ENCODE results near the gene ERVH48-1.
"Not testable (repeated sequence)": the region's sequence is repeated elsewhere in the genome, so short reads cannot be mapped to it uniquely, and the experiment has no call there.

Gene ERVH48-1

GRCh38 chr21:42918291-42918690 is 7.1 kb downstream of the ERVH48-1 start:
- Histone ChIP-seq H3K9me3 (replicated peaks; ENCODE audit: insufficient read depth, low read length) (no peaks in the 10 kb centered on the region), H2AFZ (ENCODE audit: low read length) (no peak overlapping the region), H3K4me3 (ENCODE audit: low read length) (no peak overlapping the region), H3K36me3 (replicated peaks; ENCODE audit: insufficient read depth, low read length) (no peaks in the 10 kb centered on the region), H3K4me2 (ENCODE audit: low read depth, low read length) (no peak overlapping the region), H3K9ac (ENCODE audit: low read length) (no peak overlapping the region), H3K79me2 (ENCODE audit: low read length) (no peaks in the 10 kb centered on the region), H3K27ac (ENCODE audit: low read length) (no peak overlapping the region), H3K27me3 (replicated peaks; ENCODE audit: insufficient read depth, low read length) (no peaks in the 10 kb centered on the region), H3K4me1 (ENCODE audit: low read length) (no peaks in the 10 kb centered on the region), H3F3A (ENCODE audit: insufficient read depth, low read length) (no peaks in the 10 kb centered on the region), H3K9me2 (replicated peaks; ENCODE audit: insufficient read depth, low read length) (no peaks in the 10 kb centered on the region), H4K20me1 (ENCODE audit: insufficient read depth, low read length) (no peaks in the 10 kb centered on the region)
- no peak for DNase-seq
- no peak for TF ChIP-seq EZH2 (optimal IDR thresholded peaks at IDR 0.05; ENCODE audit: low read depth, low read length)

- Histone ChIP-seq H3K4me3 (ENCODE audit: low read length) (no peak overlapping the region), H3K4me2 (ENCODE audit: low read depth, low read length) (no peak overlapping the region), H3K27me3 (replicated peaks; ENCODE audit: insufficient read depth, low read length) (no peaks in the 10 kb centered on the region), H3K9me2 (replicated peaks; ENCODE audit: insufficient read depth, low read length) (no peaks in the 10 kb centered on the region), H3K27ac (ENCODE audit: low read length) (no peak overlapping the region), H3K36me3 (replicated peaks; ENCODE audit: insufficient read depth, low read length) (peaks cover 7% of the 10 kb centered on the region), H2AFZ (ENCODE audit: low read length) (no peak overlapping the region), H4K20me1 (ENCODE audit: insufficient read depth, low read length) (no peaks in the 10 kb centered on the region), H3K9me3 (replicated peaks; ENCODE audit: insufficient read depth, low read length) (no peaks in the 10 kb centered on the region), H3K9ac (ENCODE audit: low read length) (no peak overlapping the region), H3K79me2 (ENCODE audit: low read length) (no peaks in the 10 kb centered on the region), H3F3A (ENCODE audit: insufficient read depth, low read length) (no peaks in the 10 kb centered on the region), H3K4me1 (ENCODE audit: low read length) (no peaks in the 10 kb centered on the region)
- TF ChIP-seq EZH2 (optimal IDR thresholded peaks at IDR 0.05; ENCODE audit: low read depth, low read length) = no peak
- no peak for TF ChIP-seq EZH2phosphoT487 (IDR thresholded peaks at IDR 0.05; ENCODE audit: low read length)
- no peak for TF ChIP-seq CTCF (IDR thresholded peaks at IDR 0.05; ENCODE audit: low read length)
- DNase-seq = no peak
Observed at GRCh38 chr21:42913476-42913875, 12.0 kb downstream of the ERVH48-1 start.

GRCh38 chr21:42911920-42912319 is 13.5 kb downstream of the ERVH48-1 start:
- not testable (repeated sequence) for H3K27ac ChIP-seq (ENCODE audit: low read length)

DNA sequence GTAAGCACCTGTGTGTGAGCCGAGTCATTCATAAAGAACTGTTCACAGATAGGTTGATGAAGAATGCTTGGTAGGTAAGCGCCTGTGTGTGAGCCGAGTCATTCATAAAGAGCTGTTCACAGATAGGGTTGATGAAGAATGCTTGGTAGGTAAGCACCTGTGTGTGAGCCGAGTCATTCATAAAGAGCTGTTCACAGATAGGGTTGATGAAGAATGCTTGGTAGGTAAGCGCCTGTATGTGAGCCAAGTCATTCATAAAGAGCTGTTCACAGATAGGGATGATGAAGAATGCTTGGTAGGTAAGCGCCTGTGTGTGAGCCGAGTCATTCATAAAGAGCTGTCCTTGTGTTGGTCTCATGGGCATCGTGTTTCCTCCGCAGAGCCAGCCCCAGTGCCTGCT is 16.9 kb downstream of the ERVH48-1 start:
- not testable (repeated sequence) for H3K9me3 ChIP-seq (replicated peaks; ENCODE audit: insufficient read depth, low read length); H4K20me1 ChIP-seq (ENCODE audit: insufficient read depth, low read length); H3F3A ChIP-seq (ENCODE audit: insufficient read depth, low read length); H3K27ac ChIP-seq (ENCODE audit: low read length); H3K9ac ChIP-seq (ENCODE audit: low read length); H3K27me3 ChIP-seq (replicated peaks; ENCODE audit: insufficient read depth, low read length); H3K4me3 ChIP-seq (ENCODE audit: low read length); H3K4me2 ChIP-seq (ENCODE audit: low read depth, low read length); DNase-seq; H2AFZ ChIP-seq (ENCODE audit: low read length); H3K9me2 ChIP-seq (replicated peaks; ENCODE audit: insufficient read depth, low read length); H3K4me1 ChIP-seq (ENCODE audit: low read length)
- Histone ChIP-seq H3K79me2 (ENCODE audit: low read length) (peaks cover 14% of the 10 kb centered on the region; the same call in 1 of the 2 replicates), H3K36me3 (replicated peaks; ENCODE audit: insufficient read depth, low read length) (peaks cover 16% of the 10 kb centered on the region)

More at GRCh38 chr21:42911920-42912319, 13.5 kb downstream of the ERVH48-1 start:
- H2AFZ ChIP-seq (ENCODE audit: low read length); H3K4me1 ChIP-seq (ENCODE audit: low read length); H3K27me3 ChIP-seq (replicated peaks; ENCODE audit: insufficient read depth, low read length); H3K9me3 ChIP-seq (replicated peaks; ENCODE audit: insufficient read depth, low read length); H3K9ac ChIP-seq (ENCODE audit: low read length); H3K79me2 ChIP-seq (ENCODE audit: low read length); H3K4me3 ChIP-seq (ENCODE audit: low read length); H3K4me2 ChIP-seq (ENCODE audit: low read depth, low read length); DNase-seq; H3K36me3 ChIP-seq (replicated peaks; ENCODE audit: insufficient read depth, low read length); H4K20me1 ChIP-seq (ENCODE audit: insufficient read depth, low read length); H3K9me2 ChIP-seq (replicated peaks; ENCODE audit: insufficient read depth, low read length); H3F3A ChIP-seq (ENCODE audit: insufficient read depth, low read length): not testable (repeated sequence)

GRCh38 chr21:42906233-42906632 is 19.2 kb downstream of the ERVH48-1 start:
- peaks cover 30% of the 10 kb centered on the region for H3K36me3 ChIP-seq (replicated peaks; ENCODE audit: insufficient read depth, low read length)
- H3K79me2 ChIP-seq (ENCODE audit: low read length) = peaks cover 32% of the 10 kb centered on the region
- no peak for DNase-seq

More at GRCh38 chr21:42906233-42906632, 19.2 kb downstream of the ERVH48-1 start:
- no peak for TF ChIP-seq EZH2phosphoT487 (IDR thresholded peaks at IDR 0.05; ENCODE audit: low read length)
- TF ChIP-seq CTCF (IDR thresholded peaks at IDR 0.05; ENCODE audit: low read length) = no peak
- no peak for TF ChIP-seq EZH2 (optimal IDR thresholded peaks at IDR 0.05; ENCODE audit: low read depth, low read length)
- H3K4me1 ChIP-seq (ENCODE audit: low read length) = no peaks in the 10 kb centered on the region
- no peaks in the 10 kb centered on the region for H3K27me3 ChIP-seq (replicated peaks; ENCODE audit: insufficient read depth, low read length)
- H3K9me2 ChIP-seq (replicated peaks; ENCODE audit: insufficient read depth, low read length) = no peaks in the 10 kb centered on the region
- no peak overlapping the region for H3K4me3 ChIP-seq (ENCODE audit: low read length)
- no peak overlapping the region for H3K4me2 ChIP-seq (ENCODE audit: low read depth, low read length)
- no peak overlapping the region for H3K27ac ChIP-seq (ENCODE audit: low read length)
- peaks cover 5% of the 10 kb centered on the region; the same call in 1 of the 2 replicates for H4K20me1 ChIP-seq (ENCODE audit: insufficient read depth, low read length)
- no peaks in the 10 kb centered on the region for H3K9me3 ChIP-seq (replicated peaks; ENCODE audit: insufficient read depth, low read length)
- H2AFZ ChIP-seq (ENCODE audit: low read length) = no peak overlapping the region
- no peaks in the 10 kb centered on the region for H3F3A ChIP-seq (ENCODE audit: insufficient read depth, low read length)
- no peak overlapping the region for H3K9ac ChIP-seq (ENCODE audit: low read length)

Measured in MM.1S (cell line).